ENCODE measurements around the gene PSMG2. TPM values are rescaled to one million over a fixed set of nuclear protein-coding genes. Genes with fewer than 3 reads are reported as not detected.

The PSMG2 gene
- total RNA-seq, 1 donor from 2014 or later = 57.8 TPM

DNA sequence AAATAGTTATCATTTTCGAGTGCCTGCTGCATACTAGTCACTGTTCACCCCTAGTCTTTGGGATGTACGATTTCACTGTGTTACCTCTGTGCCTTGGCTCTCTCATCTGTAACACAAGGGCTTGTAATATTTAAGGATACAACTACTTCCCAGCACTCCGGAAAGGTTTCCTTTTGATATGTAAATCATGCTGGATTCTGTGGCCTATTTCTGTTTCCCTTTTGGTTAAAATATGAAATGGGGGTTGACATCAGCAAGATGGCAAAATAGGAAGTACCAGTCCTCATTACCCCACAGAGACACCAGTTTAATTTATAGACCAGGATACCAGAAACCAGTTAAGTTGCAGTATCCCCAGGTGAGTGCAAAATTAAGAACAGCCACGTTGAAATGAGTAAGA, 23.5 kb downstream of the PSMG2 start:
- H3K4me1 Mint-ChIP-seq (ENCODE audit: unreplicated experiment) = no peaks in the 10 kb centered on the region

DNA sequence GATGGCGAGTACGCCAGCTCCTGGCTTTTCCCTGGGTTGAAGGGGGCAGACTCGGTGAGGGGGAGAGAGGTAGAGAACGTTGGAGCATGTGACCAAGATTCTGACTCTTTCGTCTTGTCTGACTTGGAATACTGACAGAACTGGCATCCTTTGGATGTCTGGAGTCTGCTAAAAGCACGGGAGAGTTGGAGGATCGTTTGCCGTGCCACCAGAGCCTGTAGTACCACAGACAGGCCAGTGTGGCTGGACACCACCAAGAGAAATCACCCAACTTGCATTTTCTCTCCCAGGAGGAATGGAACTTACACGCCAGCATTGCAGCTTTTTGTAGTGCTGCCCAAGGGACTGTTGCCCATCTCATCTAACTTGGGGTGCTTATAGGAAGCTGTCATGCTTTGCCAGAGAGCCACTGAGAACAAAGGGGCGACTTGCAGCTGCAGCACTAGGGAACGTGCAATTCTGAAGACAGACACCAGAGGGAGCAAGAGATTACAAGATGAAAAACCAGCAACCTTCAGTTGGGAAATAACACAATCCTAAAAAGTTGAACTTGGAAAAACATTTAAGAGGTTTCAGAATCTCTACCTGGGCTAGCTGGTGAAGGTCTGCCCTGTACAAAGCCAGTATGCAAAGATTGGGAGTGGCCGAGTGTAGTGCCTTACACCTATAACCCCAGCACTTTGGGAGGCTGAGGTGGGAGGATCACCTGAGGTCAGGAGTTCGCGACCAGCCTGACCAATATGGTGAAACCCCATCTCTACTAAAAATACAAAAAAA, 24.1 kb downstream of the PSMG2 start:
- Mint-ChIP-seq H3K4me1 (ENCODE audit: unreplicated experiment) (no peaks in the 10 kb centered on the region), H3K27me3 (no peaks in the 10 kb centered on the region), H3K4me3 (no peak overlapping the region), H3K27ac (no peak overlapping the region), H3K36me3 (peaks cover 12% of the 10 kb centered on the region), H3K9me3 (peaks cover 5% of the 10 kb centered on the region)
- DNase-seq (ENCODE audit: extremely low spot score, unreplicated experiment) = peak; percentile 74
- TF ChIP-seq, protein P1, sequence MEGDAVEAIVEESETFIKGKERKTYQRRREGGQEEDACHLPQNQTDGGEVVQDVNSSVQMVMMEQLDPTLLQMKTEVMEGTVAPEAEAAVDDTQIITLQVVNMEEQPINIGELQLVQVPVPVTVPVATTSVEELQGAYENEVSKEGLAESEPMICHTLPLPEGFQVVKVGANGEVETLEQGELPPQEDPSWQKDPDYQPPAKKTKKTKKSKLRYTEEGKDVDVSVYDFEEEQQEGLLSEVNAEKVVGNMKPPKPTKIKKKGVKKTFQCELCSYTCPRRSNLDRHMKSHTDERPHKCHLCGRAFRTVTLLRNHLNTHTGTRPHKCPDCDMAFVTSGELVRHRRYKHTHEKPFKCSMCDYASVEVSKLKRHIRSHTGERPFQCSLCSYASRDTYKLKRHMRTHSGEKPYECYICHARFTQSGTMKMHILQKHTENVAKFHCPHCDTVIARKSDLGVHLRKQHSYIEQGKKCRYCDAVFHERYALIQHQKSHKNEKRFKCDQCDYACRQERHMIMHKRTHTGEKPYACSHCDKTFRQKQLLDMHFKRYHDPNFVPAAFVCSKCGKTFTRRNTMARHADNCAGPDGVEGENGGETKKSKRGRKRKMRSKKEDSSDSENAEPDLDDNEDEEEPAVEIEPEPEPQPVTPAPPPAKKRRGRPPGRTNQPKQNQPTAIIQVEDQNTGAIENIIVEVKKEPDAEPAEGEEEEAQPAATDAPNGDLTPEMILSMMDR (conservative IDR thresholded peaks at IDR 0.05) = peak; percentile 89

More for the DNA sequence above, 23.5 kb downstream of the PSMG2 start:
- TF ChIP-seq, protein P1 (conservative IDR thresholded peaks at IDR 0.05) = no peak
- H3K36me3 Mint-ChIP-seq = peaks cover 12% of the 10 kb centered on the region
- no peaks in the 10 kb centered on the region for H3K27me3 Mint-ChIP-seq
- H3K4me3 Mint-ChIP-seq = no peak overlapping the region
- H3K27ac Mint-ChIP-seq = no peak overlapping the region
- no peak for DNase-seq (ENCODE audit: extremely low spot score, unreplicated experiment)
- peaks cover 5% of the 10 kb centered on the region for H3K9me3 Mint-ChIP-seq

DNA sequence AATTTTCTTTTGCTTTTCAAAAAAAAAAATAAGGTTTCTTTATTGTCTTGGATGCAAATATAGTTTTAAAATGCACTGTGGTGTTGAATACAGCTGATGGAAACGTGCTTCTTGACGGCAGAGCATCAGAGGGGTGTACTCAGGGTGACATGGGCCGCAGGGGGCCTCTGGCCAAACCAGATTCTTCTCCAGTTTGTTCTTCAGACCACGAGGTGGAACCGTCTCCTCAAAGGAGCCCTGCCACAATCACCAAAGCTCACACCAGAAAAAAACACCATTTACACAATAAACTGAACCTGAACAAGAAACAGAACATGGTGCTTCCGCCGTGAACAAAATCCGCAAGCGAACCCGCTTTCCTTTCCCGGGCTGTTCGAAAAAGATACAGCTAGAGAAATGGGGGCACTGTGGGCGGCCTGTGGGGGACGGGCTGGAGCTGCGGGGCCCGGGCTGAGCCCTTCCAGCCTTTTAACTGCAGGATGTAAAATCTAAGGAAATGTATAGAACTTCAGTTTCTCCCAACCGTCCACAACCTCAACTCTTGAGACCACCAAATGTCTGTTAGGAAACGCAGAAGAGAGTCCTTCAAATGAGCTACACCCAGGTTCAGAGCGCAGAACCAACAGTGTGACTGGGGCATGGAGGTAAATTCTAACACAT, 34.5 kb downstream of the PSMG2 start:
- no peaks in the 10 kb centered on the region for H3K27me3 Mint-ChIP-seq
- TF ChIP-seq, protein P1 (conservative IDR thresholded peaks at IDR 0.05) = no peak
- no peaks in the 10 kb centered on the region for H3K36me3 Mint-ChIP-seq
- peaks cover 5% of the 10 kb centered on the region for H3K4me1 Mint-ChIP-seq (ENCODE audit: unreplicated experiment)
- no peak overlapping the region for H3K4me3 Mint-ChIP-seq
- H3K9me3 Mint-ChIP-seq = no peaks in the 10 kb centered on the region
- DNase-seq (ENCODE audit: extremely low spot score, unreplicated experiment) = no peak
- no peak overlapping the region for H3K27ac Mint-ChIP-seq

DNA sequence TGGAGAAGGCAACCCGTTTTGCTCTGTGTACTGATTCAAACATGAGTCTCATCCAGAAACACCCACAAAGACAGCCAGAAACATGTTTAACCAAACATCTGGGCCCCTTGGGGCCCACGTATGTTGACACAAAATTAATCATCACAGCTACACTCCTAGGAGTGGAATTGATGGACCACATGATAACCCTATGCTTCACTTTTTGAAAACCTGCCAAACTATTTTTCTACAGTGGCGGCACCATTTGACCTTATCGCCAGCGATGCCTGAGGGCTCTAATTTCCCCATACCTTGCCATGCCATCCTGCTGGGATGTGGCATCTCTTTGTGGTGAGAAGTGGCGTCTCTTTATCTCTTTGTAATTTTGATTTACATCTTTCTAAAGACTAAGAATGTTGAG, 38.5 kb downstream of the PSMG2 start:
- H3K4me3 Mint-ChIP-seq = no peak overlapping the region
- peaks cover 5% of the 10 kb centered on the region for H3K4me1 Mint-ChIP-seq (ENCODE audit: unreplicated experiment)
- no peaks in the 10 kb centered on the region for H3K36me3 Mint-ChIP-seq
- DNase-seq (ENCODE audit: extremely low spot score, unreplicated experiment) = no peak
- H3K9me3 Mint-ChIP-seq = no peaks in the 10 kb centered on the region
- TF ChIP-seq, protein P1 (conservative IDR thresholded peaks at IDR 0.05) = no peak
- peaks cover 6% of the 10 kb centered on the region for H3K27me3 Mint-ChIP-seq
- peak overlapping the region; percentile 34 for H3K27ac Mint-ChIP-seq

DNA sequence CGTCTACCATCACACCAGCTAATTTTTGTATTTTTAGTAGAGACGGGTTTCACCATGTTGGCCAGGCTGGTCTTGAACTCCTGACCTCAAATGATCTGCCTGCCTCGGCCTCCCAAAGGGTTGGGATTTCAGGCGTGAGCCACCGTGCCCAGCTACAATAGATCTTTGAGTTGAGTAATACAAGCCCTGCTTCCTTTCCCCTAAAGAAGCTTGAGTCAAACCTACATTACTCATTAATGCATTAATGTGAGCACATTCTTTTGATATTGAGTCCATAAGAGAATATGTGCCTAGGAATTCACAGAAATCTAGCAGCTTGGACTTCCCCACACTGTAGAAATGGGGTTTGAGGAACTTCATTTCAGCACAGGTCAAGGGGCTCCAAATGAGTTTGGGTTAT, 39.6 kb downstream of the PSMG2 start:
- Mint-ChIP-seq H3K36me3 (no peaks in the 10 kb centered on the region), H3K4me3 (no peak overlapping the region), H3K4me1 (ENCODE audit: unreplicated experiment) (peaks cover 5% of the 10 kb centered on the region), H3K9me3 (no peaks in the 10 kb centered on the region), H3K27me3 (peaks cover 6% of the 10 kb centered on the region), H3K27ac (no peak overlapping the region)
- no peak for DNase-seq (ENCODE audit: extremely low spot score, unreplicated experiment)
- TF ChIP-seq, protein P1 (conservative IDR thresholded peaks at IDR 0.05) = no peak

Data from type B pancreatic cell (in vitro differentiated cells).